ENCODE measurements around the gene SORCS1. TPM values are rescaled to one million over a fixed set of nuclear protein-coding genes. Genes with fewer than 3 reads are reported as not detected.
A peak's percentile ranks its signal among the peaks of the same experiment; 100 is the strongest.

SORCS1 gene
- total and polyA plus RNA-seq, 2 of the 8 experiments (the other 6 are each of a cell fraction or from before 2014, with no cell fraction given) = 4.1 to 4.6 TPM

GRCh38 chr10:106863549-106863948 is 301.0 kb downstream of the SORCS1 start:
- H2BK15ac ChIP-seq (ENCODE audit: low read length) = no peak overlapping the region
- peak; percentile 82 to 84 for TF ChIP-seq RAD21 (IDR thresholded peaks at IDR 0.05 in 1 of 2, conservative IDR thresholded peaks at IDR 0.05 in 1 of 2; ENCODE audit: low read depth in 2 of 2, low read length in 2 of 2)
- TF ChIP-seq, protein P1, sequence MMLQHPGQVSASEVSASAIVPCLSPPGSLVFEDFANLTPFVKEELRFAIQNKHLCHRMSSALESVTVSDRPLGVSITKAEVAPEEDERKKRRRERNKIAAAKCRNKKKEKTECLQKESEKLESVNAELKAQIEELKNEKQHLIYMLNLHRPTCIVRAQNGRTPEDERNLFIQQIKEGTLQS (IDR thresholded peaks at IDR 0.05; ENCODE audit: insufficient read depth, low read depth, low read length) = no peak
- TF ChIP-seq CTCF (IDR thresholded peaks at IDR 0.05; ENCODE audit: control extremely low read depth in 1 of 3, insufficient read depth in 1 of 3, low read depth in 1 of 3, low read length in 3 of 3) = peak in 2 of 3 experiments; percentile 61 to 69; a peak in 3 of 4 replicates

More at GRCh38 chr10:106863549-106863948, 301.0 kb downstream of the SORCS1 start:
- Histone ChIP-seq H2BK12ac (ENCODE audit: low read depth, low read length) (no peak overlapping the region), H3K4me1 (replicated peaks in 1 of 4; ENCODE audit: control insufficient read depth in 3 of 4, insufficient read depth in 4 of 4, low read length in 3 of 4) (no peaks in the 10 kb centered on the region; a peak in 1 of 7 replicates), H2BK20ac (ENCODE audit: low read length) (no peak overlapping the region), H2BK120ac (replicated peaks; ENCODE audit: low read depth, low read length) (no peak overlapping the region), H3K79me1 (ENCODE audit: low read depth, low read length) (no peaks in the 10 kb centered on the region), H3K23me2 (ENCODE audit: low read depth, low read length) (no peaks in the 10 kb centered on the region), H3K27me3 (replicated peaks in 1 of 4; ENCODE audit: control insufficient read depth in 3 of 4, extremely low read depth in 1 of 4, insufficient read depth in 3 of 4, low read length in 3 of 4) (no peaks in the 10 kb centered on the region), H2AFZ (ENCODE audit: low read length) (no peak overlapping the region), H2BK5ac (ENCODE audit: low read depth, low read length) (no peak overlapping the region), H3K18ac (ENCODE audit: extremely low read depth, low read length) (no peak overlapping the region), H3K27ac (ENCODE audit: low read depth, low read length) (no peak overlapping the region), H3K56ac (replicated peaks; ENCODE audit: insufficient read length, low read depth, low read length) (no peak overlapping the region), H4K91ac (replicated peaks; ENCODE audit: insufficient read length, low read length) (no peak overlapping the region), H3K23ac (ENCODE audit: insufficient read length) (no peak overlapping the region), H3K4ac (replicated peaks; ENCODE audit: insufficient read length, low read depth, low read length) (no peak overlapping the region), H2AK5ac (ENCODE audit: low read depth, low read length) (no peak overlapping the region), H3K4me2 (ENCODE audit: insufficient read depth in 1 of 2, low read depth in 2 of 2, low read length in 2 of 2) (no peak overlapping the region), H4K8ac (ENCODE audit: extremely low read depth, insufficient read depth, low read length) (no peak overlapping the region), H3K4me3 (ENCODE audit: extremely low read depth in 1 of 4, insufficient read depth in 2 of 4, low read depth in 3 of 4, low read length in 4 of 4) (no peak overlapping the region), H4K20me1 (replicated peaks in 1 of 2; ENCODE audit: control insufficient read depth in 1 of 2, insufficient read depth in 2 of 2, low read length in 2 of 2) (no peaks in the 10 kb centered on the region), H3K36me3 (ENCODE audit: control insufficient read depth in 2 of 4, insufficient read depth in 4 of 4, low read length in 3 of 4) (no peaks in the 10 kb centered on the region), H3K9ac (replicated peaks in 1 of 4; ENCODE audit: extremely low read depth in 1 of 4, low read depth in 3 of 4, low read length in 3 of 4) (no peak overlapping the region), H3K14ac (ENCODE audit: insufficient read length) (no peak overlapping the region), H4K5ac (ENCODE audit: insufficient read length, low read depth, low read length) (no peak overlapping the region), H3K9me3 (ENCODE audit: insufficient read depth in 2 of 2, low read depth in 1 of 2, low read length in 1 of 2) (no peaks in the 10 kb centered on the region), H3K79me2 (ENCODE audit: control insufficient read depth in 1 of 2, insufficient read depth in 2 of 2, low read length in 2 of 2) (no peaks in the 10 kb centered on the region)
- ChIA-PET POLR2A (ENCODE audit: partially characterized antibody) (no interaction called here), CTCF (ENCODE audit: partially characterized antibody) (interaction anchor here (0.7 to 2.9 kb wide), 16 partner anchors 7 to 400 kb away, joined by 3 to 15 read pairs (median 4); no protein-coding TSS in a partner anchor)
- FAIRE-seq (peak; percentile 7), DNase-seq (ENCODE audit: low read depth in 1 of 2, low spot score in 2 of 2) (no peak)
- 58% methylated on average over 2 of the region's 2 CpGs; no CpG with 5 or more reads in 1 of the 2 experiments for WGBS, 2 experiments (ENCODE audit: extremely low coverage in 1 of 2, insufficient coverage in 1 of 2, insufficient read length in 1 of 2, insufficient replicate concordance in 2 of 2, low coverage in 1 of 2, low lambda C conversion rate in 2 of 2, missing lambda C conversion rate in 1 of 2)
